ENCODE results near the gene GMPPA.

DNA sequence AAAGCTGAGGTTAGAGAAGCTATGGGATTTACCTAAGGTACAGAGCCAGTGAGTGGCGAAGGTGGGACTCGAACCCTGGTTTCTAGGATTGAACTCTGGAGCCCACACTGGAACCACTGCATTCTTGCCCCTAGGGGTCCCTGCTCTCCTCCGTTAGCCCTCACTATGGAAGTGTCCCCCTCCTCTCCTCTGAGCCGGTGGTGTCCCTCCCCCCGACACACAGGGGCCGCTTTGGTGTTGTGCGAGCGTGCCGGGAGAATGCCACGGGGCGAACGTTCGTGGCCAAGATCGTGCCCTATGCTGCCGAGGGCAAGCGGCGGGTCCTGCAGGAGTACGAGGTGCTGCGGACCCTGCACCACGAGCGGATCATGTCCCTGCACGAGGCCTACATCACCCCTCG, 8.5 kb upstream of the GMPPA start:
- TF ChIP-seq FOXM1 (IDR thresholded peaks at IDR 0.05; ENCODE audit: low read depth) (no peak), FOXM1 (CRISPR knock-in tag; IDR thresholded peaks at IDR 0.05; ENCODE audit: low read depth) (no peak), POLR2AphosphoS5 (IDR thresholded peaks at IDR 0.05; ENCODE audit: control insufficient read depth, insufficient read depth, low read depth, low read length) (no peak), POLR2A (conservative IDR thresholded peaks at IDR 0.05) (no peak)
- TF ChIP-seq, protein P1, sequence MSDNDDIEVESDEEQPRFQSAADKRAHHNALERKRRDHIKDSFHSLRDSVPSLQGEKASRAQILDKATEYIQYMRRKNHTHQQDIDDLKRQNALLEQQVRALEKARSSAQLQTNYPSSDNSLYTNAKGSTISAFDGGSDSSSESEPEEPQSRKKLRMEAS (CRISPR knock-in tag; IDR thresholded peaks at IDR 0.05) = no peak

Data from K562 (cell line).